NCI-H82 treated with DMSO at 0.1 percent for 48 hours (cell line): ENCODE data around the gene HDGFL2.

Experiments
- DNase-seq: peaks from one replicate; lab custom pipeline; 2025; ENCODE audit not compliant: unreplicated experiment; lab: John Stamatoyannopoulos, UW

HDGFL2 gene

GRCh38 chr19:4472174-4472974 lies at the start of gene HDGFL2:
HDGFL2 (plus strand) TSS chr19:4472297; CDS start chr19:4472351, 54 bp downstream.
- DNase-seq = no peak

- DNase-seq = no peak
These were observed 48.5 kb upstream of the HDGFL2 start for GRCh38 chr19:4423416-4424126.

GRCh38 chr19:4425537-4425936 lies 46.6 kb upstream of the HDGFL2 start:
- DNase-seq = no peak

GRCh38 chr19:4428326-4428975 lies 43.6 kb upstream of the HDGFL2 start:
- DNase-seq = no peak

- DNase-seq = no peak
These were observed 42.8 kb upstream of the HDGFL2 start for GRCh38 chr19:4429256-4429655.

GRCh38 chr19:4429771-4430171 lies 42.3 kb upstream of the HDGFL2 start:
- no peak for DNase-seq

GRCh38 chr19:4430760-4431159 lies 41.3 kb upstream of the HDGFL2 start:
- DNase-seq = no peak

- DNase-seq = no peak
These were observed 40.8 kb upstream of the HDGFL2 start for GRCh38 chr19:4431296-4431695.

GRCh38 chr19:4431808-4432674 lies 40.1 kb upstream of the HDGFL2 start:
- DNase-seq = no peak

- no peak for DNase-seq
These were observed 39.1 kb upstream of the HDGFL2 start for GRCh38 chr19:4432918-4433506.

GRCh38 chr19:4434391-4434790 lies 37.7 kb upstream of the HDGFL2 start:
- no peak for DNase-seq

GRCh38 chr19:4436231-4436630 lies 35.9 kb upstream of the HDGFL2 start:
- DNase-seq = no peak

- DNase-seq = no peak
These were observed 35.0 kb upstream of the HDGFL2 start for GRCh38 chr19:4437103-4437502.

- DNase-seq = no peak
These were observed 32.9 kb upstream of the HDGFL2 start for GRCh38 chr19:4439243-4439642.

GRCh38 chr19:4441994-4442818 lies 29.9 kb upstream of the HDGFL2 start:
- DNase-seq = no peak

- no peak for DNase-seq
These were observed 29.3 kb upstream of the HDGFL2 start for GRCh38 chr19:4442819-4443146.

GRCh38 chr19:4443188-4443587 lies 28.9 kb upstream of the HDGFL2 start:
- DNase-seq = no peak

GRCh38 chr19:4443966-4444764 lies 27.9 kb upstream of the HDGFL2 start:
- DNase-seq = no peak
